ENCODE data around the gene HMCN2. TPM values are rescaled to one million over a fixed set of nuclear protein-coding genes. Genes with fewer than 3 reads are reported as not detected.

Gene HMCN2
- total and polyA plus RNA-seq, 2 experiments from 2014 or later = 0.50 to 0.54 TPM

DNA sequence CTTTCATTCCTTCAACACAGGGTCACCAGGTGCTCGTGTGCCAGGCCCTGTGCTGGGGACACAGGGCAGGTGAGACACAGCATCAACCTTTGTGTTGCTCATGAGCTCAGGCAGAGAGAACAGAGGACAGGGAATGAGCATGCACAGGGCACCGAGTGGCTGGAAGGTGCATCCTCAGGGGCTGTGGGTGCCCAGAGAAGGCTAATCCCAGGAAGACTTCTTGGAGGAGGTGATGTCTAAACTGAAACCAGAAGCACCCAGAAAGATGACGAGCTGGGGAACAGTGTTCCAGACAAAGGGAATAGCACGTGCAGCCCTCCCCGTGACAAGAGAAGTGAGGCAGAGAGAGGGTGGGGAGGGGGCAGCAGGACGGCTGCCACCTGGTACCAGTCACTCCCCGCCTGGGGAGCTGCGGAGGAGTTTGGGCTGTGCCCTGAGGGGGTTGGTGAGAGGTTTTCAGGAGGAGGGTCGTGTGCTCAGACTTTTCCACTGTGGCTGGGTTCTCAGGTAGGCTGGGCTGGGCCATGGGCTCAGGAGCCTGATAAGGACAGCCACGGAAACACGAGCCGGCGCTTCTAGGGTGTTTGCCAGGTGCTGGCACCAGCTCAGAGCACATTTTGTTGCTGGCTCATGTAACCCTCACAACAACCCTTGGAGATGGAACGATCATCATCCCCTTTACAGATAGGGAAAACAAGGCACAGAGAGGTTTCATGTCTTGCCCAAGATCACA lies 46.0 kb downstream of the HMCN2 start:
- Histone ChIP-seq H3K4me1 (ENCODE audit: insufficient read depth) (no peaks in the 10 kb centered on the region), H3K9me2 (replicated peaks; ENCODE audit: insufficient read depth) (no peaks in the 10 kb centered on the region), H3K27ac (no peak overlapping the region), H3K9me3 (ENCODE audit: low read depth) (no peaks in the 10 kb centered on the region), H3K79me2 (no peaks in the 10 kb centered on the region), H4K20me1 (ENCODE audit: insufficient read depth, poor library complexity, severe bottlenecking) (no peaks in the 10 kb centered on the region), H3K27me3 (no peaks in the 10 kb centered on the region), H3K36me3 (replicated peaks; ENCODE audit: insufficient read depth, low read depth) (no peaks in the 10 kb centered on the region), H3K4me3 (no peak overlapping the region), H2AFZ (no peak overlapping the region), H3K4me2 (no peak overlapping the region)
- no peak for TF ChIP-seq EZH2phosphoT487 (IDR thresholded peaks at IDR 0.05; ENCODE audit: low read depth, severe bottlenecking, unreplicated experiment)
- TF ChIP-seq, protein P1, sequence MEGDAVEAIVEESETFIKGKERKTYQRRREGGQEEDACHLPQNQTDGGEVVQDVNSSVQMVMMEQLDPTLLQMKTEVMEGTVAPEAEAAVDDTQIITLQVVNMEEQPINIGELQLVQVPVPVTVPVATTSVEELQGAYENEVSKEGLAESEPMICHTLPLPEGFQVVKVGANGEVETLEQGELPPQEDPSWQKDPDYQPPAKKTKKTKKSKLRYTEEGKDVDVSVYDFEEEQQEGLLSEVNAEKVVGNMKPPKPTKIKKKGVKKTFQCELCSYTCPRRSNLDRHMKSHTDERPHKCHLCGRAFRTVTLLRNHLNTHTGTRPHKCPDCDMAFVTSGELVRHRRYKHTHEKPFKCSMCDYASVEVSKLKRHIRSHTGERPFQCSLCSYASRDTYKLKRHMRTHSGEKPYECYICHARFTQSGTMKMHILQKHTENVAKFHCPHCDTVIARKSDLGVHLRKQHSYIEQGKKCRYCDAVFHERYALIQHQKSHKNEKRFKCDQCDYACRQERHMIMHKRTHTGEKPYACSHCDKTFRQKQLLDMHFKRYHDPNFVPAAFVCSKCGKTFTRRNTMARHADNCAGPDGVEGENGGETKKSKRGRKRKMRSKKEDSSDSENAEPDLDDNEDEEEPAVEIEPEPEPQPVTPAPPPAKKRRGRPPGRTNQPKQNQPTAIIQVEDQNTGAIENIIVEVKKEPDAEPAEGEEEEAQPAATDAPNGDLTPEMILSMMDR (IDR thresholded peaks at IDR 0.05; ENCODE audit: poor library complexity) = no peak
- TF ChIP-seq EZH2 (IDR thresholded peaks at IDR 0.05; ENCODE audit: borderline replicate concordance) = no peak
- no peak for DNase-seq (ENCODE audit: low spot score)
- 80% methylated on average over 14 of the region's 14 CpGs for WGBS (ENCODE audit: low lambda C conversion rate, missing lambda C conversion rate)

DNA sequence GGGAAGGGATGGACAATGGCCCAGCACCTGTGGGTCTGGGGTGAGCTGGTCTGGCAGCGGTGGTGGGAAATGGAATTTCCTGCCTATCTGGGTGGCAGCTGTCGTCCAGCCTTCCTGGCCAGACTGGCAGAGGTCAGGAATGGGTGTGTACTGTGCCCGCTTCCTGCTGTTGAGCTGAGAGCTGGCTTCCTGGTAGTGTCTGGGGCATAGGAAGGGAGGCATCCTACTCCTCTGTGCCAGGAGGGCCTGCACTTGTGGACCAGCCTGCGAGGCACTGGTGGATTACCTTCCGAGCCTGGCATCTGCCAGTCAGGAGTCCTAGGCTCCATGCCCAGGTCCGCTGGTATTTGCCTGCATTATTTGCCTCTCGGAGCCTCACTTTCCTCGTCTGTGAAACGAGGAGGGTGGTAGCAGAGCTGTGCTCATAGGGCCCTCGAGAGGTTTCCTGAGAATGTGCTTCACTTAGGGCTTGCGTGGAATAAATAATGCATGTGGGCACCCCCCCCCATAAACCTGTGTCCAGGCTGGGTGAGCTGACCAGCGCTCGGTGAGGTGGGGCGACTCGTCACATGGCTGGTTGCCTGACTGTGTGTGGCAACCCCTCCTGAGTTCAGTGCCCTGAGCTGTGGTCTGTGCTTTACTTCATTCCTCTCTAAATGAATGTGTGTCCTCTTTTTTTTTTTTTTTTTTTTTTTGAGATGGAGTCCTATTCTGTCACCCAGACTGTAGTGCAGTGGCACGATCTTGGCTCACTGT lies 47.7 kb downstream of the HMCN2 start:
- H3K9me2 ChIP-seq (replicated peaks; ENCODE audit: insufficient read depth) = no peaks in the 10 kb centered on the region
- DNase-seq (ENCODE audit: low spot score) = no peak
- H3K79me2 ChIP-seq = no peaks in the 10 kb centered on the region
- H3K4me3 ChIP-seq = no peak overlapping the region
- no peaks in the 10 kb centered on the region for H3K27me3 ChIP-seq
- H3K9me3 ChIP-seq (ENCODE audit: low read depth) = no peaks in the 10 kb centered on the region
- no peaks in the 10 kb centered on the region for H3K36me3 ChIP-seq (replicated peaks; ENCODE audit: insufficient read depth, low read depth)
- H3K27ac ChIP-seq = no peak overlapping the region
- H2AFZ ChIP-seq = no peak overlapping the region
- H4K20me1 ChIP-seq (ENCODE audit: insufficient read depth, poor library complexity, severe bottlenecking) = no peaks in the 10 kb centered on the region
- no peak overlapping the region for H3K4me2 ChIP-seq
- TF ChIP-seq EZH2phosphoT487 (IDR thresholded peaks at IDR 0.05; ENCODE audit: low read depth, severe bottlenecking, unreplicated experiment) (no peak), EZH2 (IDR thresholded peaks at IDR 0.05; ENCODE audit: borderline replicate concordance) (no peak)
- TF ChIP-seq, protein P1 (IDR thresholded peaks at IDR 0.05; ENCODE audit: poor library complexity) = no peak
- WGBS (ENCODE audit: low lambda C conversion rate, missing lambda C conversion rate) = 92% methylated on average over 16 of the region's 16 CpGs
- H3K4me1 ChIP-seq (ENCODE audit: insufficient read depth) = peaks cover 8% of the 10 kb centered on the region

DNA sequence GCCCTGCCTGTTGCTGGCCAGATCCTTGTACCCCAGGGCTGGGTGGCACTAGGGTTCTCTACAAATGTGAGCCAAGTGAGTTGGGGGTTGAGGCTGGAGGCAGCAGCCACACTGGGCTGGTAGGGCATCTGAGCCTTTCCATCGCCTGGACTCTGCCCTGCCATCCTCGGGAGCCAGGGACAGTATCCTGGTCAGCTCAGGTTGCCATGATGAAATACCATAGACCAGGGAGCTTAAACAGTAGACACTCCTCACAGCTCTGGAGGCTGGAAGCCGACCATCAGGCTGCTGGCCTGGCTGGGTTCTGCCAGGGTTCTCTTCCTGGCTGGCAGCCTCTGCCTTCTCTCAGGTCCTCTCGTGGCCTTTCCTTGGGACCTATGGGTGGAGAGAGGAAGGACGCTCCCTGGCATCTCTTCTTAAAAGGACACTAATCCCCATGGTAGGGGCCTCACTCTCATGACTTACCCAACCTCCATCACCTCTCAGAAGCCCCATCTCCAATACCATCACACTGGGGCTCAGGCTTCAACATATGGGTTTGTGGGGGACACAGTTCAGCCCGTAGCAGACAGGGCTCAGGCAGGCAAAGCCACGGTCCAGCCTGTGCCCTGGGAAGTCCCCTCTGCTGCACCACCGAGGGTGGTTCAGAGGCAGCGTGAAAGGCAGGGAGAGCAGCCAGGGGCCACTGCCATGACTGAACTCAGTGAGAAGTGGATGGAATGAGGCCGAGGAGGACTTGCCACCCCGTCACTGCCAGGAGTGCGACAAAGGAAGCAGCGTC lies 50.1 kb downstream of the HMCN2 start:
- TF ChIP-seq EZH2 (IDR thresholded peaks at IDR 0.05; ENCODE audit: borderline replicate concordance) = no peak
- TF ChIP-seq, protein P1 (IDR thresholded peaks at IDR 0.05; ENCODE audit: poor library complexity) = no peak
- Histone ChIP-seq H3K4me1 (ENCODE audit: insufficient read depth) (peaks cover 10% of the 10 kb centered on the region), H3K9me2 (replicated peaks; ENCODE audit: insufficient read depth) (no peaks in the 10 kb centered on the region), H3K4me2 (no peak overlapping the region), H3K79me2 (no peaks in the 10 kb centered on the region), H3K27me3 (no peaks in the 10 kb centered on the region), H3K4me3 (no peak overlapping the region), H2AFZ (no peak overlapping the region), H3K36me3 (replicated peaks; ENCODE audit: insufficient read depth, low read depth) (no peaks in the 10 kb centered on the region), H3K9me3 (ENCODE audit: low read depth) (no peaks in the 10 kb centered on the region), H4K20me1 (ENCODE audit: insufficient read depth, poor library complexity, severe bottlenecking) (no peaks in the 10 kb centered on the region), H3K27ac (no peak overlapping the region)
- WGBS (ENCODE audit: low lambda C conversion rate, missing lambda C conversion rate) = 86% methylated on average over 13 of the region's 13 CpGs
- no peak for DNase-seq (ENCODE audit: low spot score)

Data from hepatocyte (in vitro differentiated cells).